Naive B cell (primary cell): Measurements from ENCODE around the gene TCF20. TPM values are rescaled to one million over a fixed set of nuclear protein-coding genes. Genes with fewer than 3 reads are reported as not detected.
A peak's percentile ranks its signal among the peaks of the same experiment; 100 is the strongest.

Experiments used
- ATAC-seq, 2 donors: fragments of 150-1000 bp; cut with Tn5 transposase; 2 replicates each; pipeline ENCODE4 v1.10.0; 2021; ENCODE audit warnings: low read depth in 2 of 2, mild to moderate bottlenecking in 2 of 2, moderate library complexity in 2 of 2
- DNase-seq: peaks from one replicate; pipeline ENCODE4 v3.0.0; 2022
- H3K27ac Mint-ChIP-seq, 6 donors: one replicate each; pipeline ENCODE4 v1.8.0; 2020 to 2022; ENCODE audit warnings: mild to moderate bottlenecking in 6 of 6, mixed read lengths in 6 of 6, moderate library complexity in 5 of 6, inconsistent platforms in 2 of 6
- H3K27me3 Mint-ChIP-seq, 3 donors: one replicate each; pipeline ENCODE4 v1.8.0; 2021 to 2022; ENCODE audit warnings: mixed read lengths in 3 of 3, mild to moderate bottlenecking in 1 of 3
- H3K36me3 Mint-ChIP-seq, 2 donors: one replicate each; pipeline ENCODE4 v1.8.0; 2020 to 2022; ENCODE audit warnings: mixed read lengths in 2 of 2, inconsistent platforms in 1 of 2, mild to moderate bottlenecking in 1 of 2
- H3K4me1 Mint-ChIP-seq, 3 donors: one replicate each; pipeline ENCODE4 v1.8.0; 2020 to 2022; ENCODE audit warnings: mixed read lengths in 3 of 3, inconsistent platforms in 1 of 3, mild to moderate bottlenecking in 1 of 3, moderate library complexity in 1 of 3
- H3K4me3 Mint-ChIP-seq, 8 donors: one replicate each; pipeline ENCODE4 v1.8.0; 2020 to 2022; ENCODE audit warnings: mild to moderate bottlenecking in 8 of 8, mixed read lengths in 8 of 8, moderate library complexity in 8 of 8, inconsistent platforms in 2 of 8
- H3K9me3 Mint-ChIP-seq, 7 donors: one replicate each; pipeline ENCODE4 v1.8.0; 2020 to 2022; ENCODE audit warnings: mixed read lengths in 7 of 7, mild to moderate bottlenecking in 5 of 7, inconsistent platforms in 2 of 7, moderate library complexity in 1 of 7
- polyA plus RNA-seq, 6 donors: library from polyadenylated mRNA; unstranded; fragments of 300-500 nt; fragmentation: Illumina TruSeq; gene quantifications; one replicate each; pipeline ENCODE4 v1.2.3, GENCODE V29; 2021; ENCODE audit warnings: low read depth in 6 of 6

Gene TCF20
- polyA plus RNA-seq, 6 donors from 2014 or later: 1.7 to 4.5 (median 2.3) TPM; not detected in 1

DNA sequence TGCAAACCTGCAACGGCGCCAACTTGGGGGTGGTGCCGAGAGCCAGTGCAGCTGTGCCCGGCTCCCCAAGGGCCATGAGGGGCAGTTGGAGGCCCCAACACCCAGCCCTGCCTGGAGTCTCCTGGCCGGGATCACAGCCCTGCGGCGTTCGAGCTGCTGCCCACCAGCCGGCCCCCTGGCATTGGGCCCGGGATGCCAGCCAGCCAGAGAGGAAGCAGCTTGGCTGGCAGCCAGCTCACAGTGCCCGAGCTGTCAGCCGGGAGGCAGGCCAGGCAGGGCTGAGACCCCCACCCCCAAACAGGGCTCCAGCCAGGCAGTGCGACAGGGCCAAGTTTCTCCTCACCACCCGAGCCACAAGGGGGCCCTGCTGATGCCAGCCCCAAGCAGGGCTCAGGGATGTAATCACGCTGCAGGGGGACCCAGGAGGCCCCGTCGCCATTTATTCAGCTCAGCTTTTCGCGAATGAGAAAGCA lies 26.0 kb upstream of the TCF20 start:
- H3K4me1 Mint-ChIP-seq: peaks cover 65 to 86% (median 77%) of the 10 kb centered on the region in 3 donors
- H3K27ac Mint-ChIP-seq: peak overlapping the region in 1 of 6 donors; percentile 32
- ATAC-seq (no peak), DNase-seq (peak; percentile 19)
- H3K4me3 Mint-ChIP-seq: peak overlapping the region in 2 of 8 donors; percentile 61 to 66
- no peaks in the 10 kb centered on the region for H3K36me3 Mint-ChIP-seq
- no peaks in the 10 kb centered on the region for H3K27me3 Mint-ChIP-seq
- H3K9me3 Mint-ChIP-seq: no peaks in the 10 kb centered on the region

DNA sequence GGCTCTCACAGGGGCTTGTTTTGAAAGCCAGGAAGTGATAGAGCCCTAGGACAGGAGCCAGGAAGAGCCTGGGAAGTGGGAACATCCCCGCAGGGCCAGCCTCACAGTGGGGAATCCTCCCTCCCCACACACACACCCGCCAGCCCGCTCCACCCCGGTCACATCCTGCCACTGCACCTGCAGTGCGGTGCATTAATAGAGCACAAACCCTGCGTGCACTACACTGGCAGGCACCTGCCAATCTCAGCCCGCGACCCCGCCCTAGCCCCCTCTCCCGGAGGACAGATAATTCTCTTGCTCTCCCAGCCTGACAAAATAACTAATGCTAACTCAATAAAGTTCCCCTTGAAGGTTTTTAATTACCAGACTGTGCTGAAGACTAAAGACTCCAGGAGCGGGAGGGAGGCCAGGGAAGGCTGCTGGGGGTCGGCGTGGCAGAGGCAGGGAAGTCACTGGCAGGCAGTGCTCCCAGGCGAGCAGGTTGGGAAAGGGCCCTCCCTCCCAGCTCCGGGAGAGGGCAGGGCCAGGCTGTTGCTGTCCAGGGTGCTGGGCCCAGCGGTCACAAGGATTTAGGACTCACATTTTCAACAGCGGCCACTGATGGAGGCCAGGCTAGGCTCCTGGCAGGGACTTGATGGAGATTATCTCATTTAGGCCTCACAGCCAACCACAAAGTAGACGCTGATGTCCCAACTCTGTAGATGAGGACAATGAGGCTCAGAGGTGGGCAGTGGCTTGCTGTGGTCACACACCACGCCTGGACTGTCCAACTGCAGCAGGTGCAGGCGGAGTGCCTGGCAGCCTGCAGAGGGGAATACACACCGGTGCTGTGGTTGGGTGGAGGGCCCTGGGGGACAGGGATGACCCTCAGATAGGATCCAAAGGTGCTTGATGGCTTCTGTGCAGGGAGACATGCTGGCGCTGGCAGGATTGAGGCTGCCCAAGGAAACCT lies 23.9 kb upstream of the TCF20 start:
- H3K4me3 Mint-ChIP-seq: peak overlapping the region in 2 of 8 donors; percentile 2 to 47
- peaks cover 45 to 68% (median 56%) of the 10 kb centered on the region in 3 donors for H3K4me1 Mint-ChIP-seq
- H3K36me3 Mint-ChIP-seq: no peaks in the 10 kb centered on the region
- no peaks in the 10 kb centered on the region for H3K27me3 Mint-ChIP-seq
- no peaks in the 10 kb centered on the region for H3K9me3 Mint-ChIP-seq
- ATAC-seq (peak; percentile 82 to 83), DNase-seq (peak; percentile 30)
- H3K27ac Mint-ChIP-seq: peak overlapping the region in 2 of 6 donors; percentile 24 to 34

- H3K27me3 Mint-ChIP-seq: no peaks in the 10 kb centered on the region
- H3K4me1 Mint-ChIP-seq: peaks cover 32 to 55% (median 42%) of the 10 kb centered on the region in 3 donors
- H3K27ac Mint-ChIP-seq: no peak overlapping the region
- DNase-seq: no peak
- H3K36me3 Mint-ChIP-seq: no peaks in the 10 kb centered on the region
- H3K9me3 Mint-ChIP-seq: no peaks in the 10 kb centered on the region
- no peak for ATAC-seq
- H3K4me3 Mint-ChIP-seq: no peak overlapping the region
Observed at GRCh38 chr22:42292732-42293520, 22.5 kb upstream of the TCF20 start.

DNA sequence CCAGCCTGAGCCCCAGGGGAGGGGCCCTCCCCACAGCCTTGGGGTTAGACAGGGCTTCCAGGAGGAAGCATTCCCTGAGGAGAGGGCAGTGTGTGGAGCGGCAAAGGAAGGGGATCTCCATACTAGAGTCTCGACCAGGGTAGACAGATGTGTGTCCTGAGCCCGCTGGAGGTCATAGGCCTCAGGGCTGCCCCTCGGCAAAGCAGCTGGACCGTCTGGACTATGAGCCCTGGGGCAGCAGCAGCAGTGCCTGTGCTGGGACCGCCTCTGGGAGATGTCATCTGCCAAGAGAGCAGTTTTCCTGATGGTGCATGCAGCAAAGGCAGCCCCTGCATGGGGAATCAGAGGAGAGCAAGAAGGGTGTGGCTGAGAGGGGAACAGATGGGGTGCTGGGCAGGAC lies 20.8 kb upstream of the TCF20 start:
- no peaks in the 10 kb centered on the region for H3K27me3 Mint-ChIP-seq
- H3K4me1 Mint-ChIP-seq: peaks cover 24 to 44% (median 41%) of the 10 kb centered on the region in 3 donors
- H3K9me3 Mint-ChIP-seq: no peaks in the 10 kb centered on the region
- ATAC-seq (no peak), DNase-seq (no peak)
- H3K36me3 Mint-ChIP-seq: no peaks in the 10 kb centered on the region
- H3K27ac Mint-ChIP-seq: peak overlapping the region in 1 of 6 donors; percentile 81
- H3K4me3 Mint-ChIP-seq: no peak overlapping the region

- Mint-ChIP-seq H3K4me3 (no peak overlapping the region), H3K27ac (peak overlapping the region in 2 of 6 donors; percentile 30 to 47), H3K27me3 (peaks cover 0 to 6% (median 0%) of the 10 kb centered on the region in 3 donors), H3K9me3 (no peaks in the 10 kb centered on the region), H3K36me3 (no peaks in the 10 kb centered on the region), H3K4me1 (peaks cover 32 to 47% (median 42%) of the 10 kb centered on the region in 3 donors)
- no peak for ATAC-seq
- no peak for DNase-seq
Observed at GRCh38 chr22:42289671-42290541, 19.5 kb upstream of the TCF20 start.

DNA sequence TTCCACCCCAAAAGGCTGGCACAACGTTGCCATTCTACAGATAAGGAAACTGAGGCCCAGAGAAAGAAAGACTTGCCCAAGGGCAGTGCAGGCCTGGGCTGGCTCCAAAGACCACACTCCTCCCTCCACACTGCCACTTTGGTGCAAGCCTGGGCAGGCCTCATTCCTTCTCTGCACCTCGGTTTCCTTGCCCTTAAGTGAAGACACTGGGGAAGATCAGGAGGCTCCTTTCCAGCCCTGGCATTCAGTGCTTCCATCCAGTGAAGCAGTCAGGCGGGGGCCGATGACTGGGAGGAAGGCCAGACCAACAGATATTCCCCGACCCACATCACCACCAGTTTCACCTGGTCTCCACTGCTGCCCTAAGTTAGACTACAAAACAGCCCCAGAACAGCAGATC lies 18.3 kb upstream of the TCF20 start:
- ATAC-seq: no peak
- H3K9me3 Mint-ChIP-seq: no peaks in the 10 kb centered on the region
- H3K4me3 Mint-ChIP-seq: no peak overlapping the region
- no peak for DNase-seq
- H3K4me1 Mint-ChIP-seq: peaks cover 27 to 43% (median 36%) of the 10 kb centered on the region in 3 donors
- no peaks in the 10 kb centered on the region for H3K36me3 Mint-ChIP-seq
- no peak overlapping the region for H3K27ac Mint-ChIP-seq
- H3K27me3 Mint-ChIP-seq: peaks cover 0 to 12% (median 5%) of the 10 kb centered on the region in 3 donors

GRCh38 chr22:42287174-42287890 lies 16.9 kb upstream of the TCF20 start:
- Mint-ChIP-seq H3K27me3 (peaks cover 4 to 24% (median 19%) of the 10 kb centered on the region in 3 donors), H3K9me3 (no peaks in the 10 kb centered on the region), H3K36me3 (no peaks in the 10 kb centered on the region), H3K4me3 (peak overlapping the region in 2 of 8 donors; percentile 10 to 55), H3K4me1 (peaks cover 31 to 47% (median 37%) of the 10 kb centered on the region in 3 donors), H3K27ac (peak overlapping the region in 1 of 6 donors; percentile 56)
- DNase-seq (no peak), ATAC-seq (no peak)

GRCh38 chr22:42286205-42286604 lies 15.8 kb upstream of the TCF20 start:
- peaks cover 28 to 37% (median 36%) of the 10 kb centered on the region in 3 donors for H3K4me1 Mint-ChIP-seq
- peak overlapping the region in 5 of 8 donors; percentile 21 to 73 (median 49) for H3K4me3 Mint-ChIP-seq
- ATAC-seq: peak; percentile 61 to 73
- DNase-seq: peak; percentile 32
- peak overlapping the region in 2 of 6 donors; percentile 63 to 87 for H3K27ac Mint-ChIP-seq
- H3K36me3 Mint-ChIP-seq: no peaks in the 10 kb centered on the region
- peaks cover 7 to 35% (median 30%) of the 10 kb centered on the region in 3 donors for H3K27me3 Mint-ChIP-seq
- H3K9me3 Mint-ChIP-seq: no peaks in the 10 kb centered on the region

DNA sequence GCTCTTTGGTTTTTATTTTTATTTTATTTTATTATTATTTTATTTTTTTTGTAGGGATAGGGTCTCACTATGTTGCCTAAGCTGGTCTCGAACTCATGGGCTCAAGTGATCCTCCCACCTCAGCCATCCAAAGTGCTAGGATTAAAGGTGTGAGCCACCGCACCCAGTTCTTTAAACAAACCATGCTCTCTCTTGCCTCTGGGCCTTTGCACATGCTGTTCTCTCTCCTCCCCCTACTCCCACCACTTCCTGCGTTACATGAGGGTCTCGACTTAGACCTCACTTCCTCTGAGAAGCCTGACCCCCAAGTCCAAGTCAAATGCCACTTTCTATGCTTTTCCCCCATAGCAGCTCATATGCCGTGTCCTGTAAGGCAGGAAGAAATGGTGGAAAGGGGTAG lies 15.2 kb upstream of the TCF20 start:
- no peak for DNase-seq
- no peaks in the 10 kb centered on the region for H3K9me3 Mint-ChIP-seq
- peak overlapping the region in 5 of 8 donors; percentile 9 to 83 (median 56) for H3K4me3 Mint-ChIP-seq
- H3K4me1 Mint-ChIP-seq: peaks cover 28 to 37% (median 34%) of the 10 kb centered on the region in 3 donors
- H3K27ac Mint-ChIP-seq: no peak overlapping the region
- H3K27me3 Mint-ChIP-seq: peaks cover 7 to 37% (median 33%) of the 10 kb centered on the region in 3 donors
- no peak for ATAC-seq
- no peaks in the 10 kb centered on the region for H3K36me3 Mint-ChIP-seq

- H3K27ac Mint-ChIP-seq: no peak overlapping the region
- peaks cover 28 to 37% (median 34%) of the 10 kb centered on the region in 3 donors for H3K4me1 Mint-ChIP-seq
- no peak for ATAC-seq
- H3K9me3 Mint-ChIP-seq: no peaks in the 10 kb centered on the region
- H3K4me3 Mint-ChIP-seq: peak overlapping the region in 3 of 8 donors; percentile 61 to 85 (median 81)
- H3K36me3 Mint-ChIP-seq: no peaks in the 10 kb centered on the region
- H3K27me3 Mint-ChIP-seq: peaks cover 11 to 41% (median 36%) of the 10 kb centered on the region in 3 donors
- no peak for DNase-seq
Observed at GRCh38 chr22:42284643-42285181, 14.3 kb upstream of the TCF20 start.

DNA sequence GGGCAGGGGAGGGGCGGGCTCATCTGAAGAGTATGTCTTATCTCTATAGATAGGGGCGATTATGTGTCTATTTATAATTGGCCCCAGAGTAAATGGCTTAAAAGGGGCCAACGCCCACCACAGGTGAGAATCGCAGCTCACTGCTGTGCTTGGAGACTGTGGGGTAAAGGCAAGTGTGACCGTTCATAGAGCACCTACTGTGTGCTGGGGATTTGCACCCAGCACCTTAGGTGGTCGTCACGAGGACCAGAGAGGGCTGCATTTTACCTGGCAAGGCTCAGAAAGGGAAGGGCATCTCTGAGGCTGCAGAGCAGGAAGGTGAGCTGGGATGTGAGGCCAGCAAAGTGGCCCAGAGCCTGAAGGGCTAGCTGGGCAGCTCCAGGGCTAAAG lies 13.7 kb upstream of the TCF20 start:
- Mint-ChIP-seq H3K9me3 (no peaks in the 10 kb centered on the region), H3K27me3 (peaks cover 13 to 46% (median 39%) of the 10 kb centered on the region in 3 donors), H3K4me1 (peaks cover 28 to 37% (median 34%) of the 10 kb centered on the region in 3 donors), H3K4me3 (peak overlapping the region; percentile 41 to 87 (median 72)), H3K36me3 (no peaks in the 10 kb centered on the region), H3K27ac (peak overlapping the region in 1 of 6 donors; percentile 34)
- DNase-seq (no peak), ATAC-seq (peak in 1 of 2 donors; percentile 3)
